Vagina (tissue), 2 donors: Measurements from ENCODE around the gene ADPRHL1. TPM values are rescaled to one million over a fixed set of nuclear protein-coding genes. Genes with fewer than 3 reads are reported as not detected.
A peak's percentile ranks its signal among the peaks of the same experiment; 100 is the strongest.
"Not testable (repeated sequence)": the region's sequence is repeated elsewhere in the genome, so short reads cannot be mapped to it uniquely, and the experiment has no call there.

Experiments
- DNase-seq, 2 donors: peaks; one replicate each; pipeline ENCODE4 v3.0.0-alpha.2; 2017; ENCODE audit errors: extremely low spot score in 2 of 2
- H3K27ac ChIP-seq: fragments of 200-600 bp; sonication (generic); one replicate; pipeline ENCODE4 v1.5.1; 2019
- H3K27me3 ChIP-seq: fragments of 200-600 bp; sonication (generic); one replicate; pipeline ENCODE4 v1.5.1; 2019
- H3K36me3 ChIP-seq, 2 donors: fragments of 200-600 bp; sonication (generic); one replicate each; pipeline ENCODE4 v1.5.1; 2017 to 2019
- H3K4me1 ChIP-seq: fragments of 200-600 bp; sonication (generic); one replicate; pipeline ENCODE4 v1.5.1; 2019
- H3K4me3 ChIP-seq, 2 donors: fragments of 200-600 bp; sonication (generic); 1 replicate in 1 of 2; 2 replicates in 1 of 2; pipeline ENCODE4 v1.5.1; 2016 to 2019
- H3K9me3 ChIP-seq: fragments of 200-600 bp; sonication (generic); one replicate; pipeline ENCODE4 v1.5.1; 2019
- CTCF ChIP-seq, 3 experiments: fragments of 450-650 bp in 2 of 3; fragments of 200-600 bp in 1 of 3; sonication (generic) in 1 of 3; IDR thresholded peaks; one replicate each; pipeline ENCODE4 v1.5.1; 2017 to 2019; ENCODE audit warnings: antibody characterized with exemption in 3 of 3, mild to moderate bottlenecking in 2 of 3, moderate library complexity in 2 of 3
- POLR2A ChIP-seq, 2 donors: fragments of 450-650 bp; IDR thresholded peaks; one replicate each; pipeline ENCODE4 v1.6.1; 2017; ENCODE audit warnings: antibody characterized with exemption in 2 of 2, mild to moderate bottlenecking in 2 of 2, moderate library complexity in 2 of 2
- POLR2AphosphoS5 ChIP-seq, 2 donors: sonication (generic); formaldehyde crosslinking; IDR thresholded peaks; one replicate each; pipeline ENCODE4 v1.9.0; 2017; ENCODE audit warnings: antibody characterized with exemption in 2 of 2, mild to moderate bottlenecking in 2 of 2, low read depth in 1 of 2; ENCODE audit not compliant: insufficient read depth in 1 of 2
- intact Hi-C: fragments of 100-400 bp; cut with DNase I; formaldehyde crosslinking; loops from one replicate; pipeline ENCODE4 v1.15.1; 2023
- total RNA-seq: library from RNA; depleted of rRNA; stranded (reverse); fragments of >200 nt; gene quantifications from one replicate; pipeline ENCODE4 v1.2.3, GENCODE V29; 2016

The ADPRHL1 gene
- total RNA-seq, 1 donor from 2014 or later, result 1.7 TPM

- TF ChIP-seq POLR2A (IDR thresholded peaks at IDR 0.05) (no peak), POLR2AphosphoS5 (IDR thresholded peaks at IDR 0.05; ENCODE audit: insufficient read depth in 1 of 2, low read depth in 1 of 2) (no peak), CTCF (IDR thresholded peaks at IDR 0.05) (no peak)
- intact Hi-C loops, result no loop called here
- DNase-seq, result no peak
- Histone ChIP-seq H3K27ac (no peak overlapping the region), H3K4me1 (no peaks in the 10 kb centered on the region), H3K9me3 (no peaks in the 10 kb centered on the region), H3K36me3 (no peaks in the 10 kb centered on the region), H3K4me3 (no peak overlapping the region), H3K27me3 (no peaks in the 10 kb centered on the region)
Measured at GRCh38 chr13:113378825-113379224, 74.5 kb downstream of the ADPRHL1 start.

- Histone ChIP-seq H3K36me3 (no peaks in the 10 kb centered on the region), H3K9me3 (no peaks in the 10 kb centered on the region), H3K27ac (no peak overlapping the region), H3K4me1 (no peaks in the 10 kb centered on the region), H3K4me3 (no peak overlapping the region), H3K27me3 (no peaks in the 10 kb centered on the region)
- no peak for DNase-seq
- intact Hi-C loops, result no loop called here
- TF ChIP-seq POLR2A (IDR thresholded peaks at IDR 0.05), result no peak
- no peak for TF ChIP-seq POLR2AphosphoS5 (IDR thresholded peaks at IDR 0.05; ENCODE audit: insufficient read depth in 1 of 2, low read depth in 1 of 2)
- no peak for TF ChIP-seq CTCF (IDR thresholded peaks at IDR 0.05)
Measured at GRCh38 chr13:113374511-113375175, 78.6 kb downstream of the ADPRHL1 start.

- no peaks in the 10 kb centered on the region for H3K4me1 ChIP-seq
- TF ChIP-seq POLR2A (IDR thresholded peaks at IDR 0.05) (no peak), POLR2AphosphoS5 (IDR thresholded peaks at IDR 0.05; ENCODE audit: insufficient read depth in 1 of 2, low read depth in 1 of 2) (no peak), CTCF (IDR thresholded peaks at IDR 0.05) (no peak)
- no peaks in the 10 kb centered on the region for H3K9me3 ChIP-seq
- no peaks in the 10 kb centered on the region for H3K36me3 ChIP-seq
- no peak overlapping the region for H3K4me3 ChIP-seq
- no peak overlapping the region for H3K27ac ChIP-seq
- DNase-seq, result peak in 1 of 2 donors; percentile 76
- intact Hi-C loops, result no loop called here
- H3K27me3 ChIP-seq, result no peaks in the 10 kb centered on the region
Measured at GRCh38 chr13:113373811-113374485, 79.3 kb downstream of the ADPRHL1 start.

GRCh38 chr13:113371701-113372100 lies 81.6 kb downstream of the ADPRHL1 start:
- H3K36me3 ChIP-seq, intact Hi-C loops, H3K9me3 ChIP-seq, DNase-seq, H3K4me3 ChIP-seq, H3K4me1 ChIP-seq, H3K27me3 ChIP-seq, H3K27ac ChIP-seq: not testable (repeated sequence)

- no peak overlapping the region for H3K4me3 ChIP-seq
- no peaks in the 10 kb centered on the region for H3K27me3 ChIP-seq
- peaks cover 4% of the 10 kb centered on the region for H3K4me1 ChIP-seq
- no peaks in the 10 kb centered on the region for H3K9me3 ChIP-seq
- intact Hi-C loops, result no loop called here
- no peaks in the 10 kb centered on the region for H3K36me3 ChIP-seq
- no peak overlapping the region for H3K27ac ChIP-seq
- TF ChIP-seq CTCF (IDR thresholded peaks at IDR 0.05) (no peak), POLR2A (IDR thresholded peaks at IDR 0.05) (no peak), POLR2AphosphoS5 (IDR thresholded peaks at IDR 0.05; ENCODE audit: insufficient read depth in 1 of 2, low read depth in 1 of 2) (no peak)
- no peak for DNase-seq
Measured at GRCh38 chr13:113371061-113371460, 82.2 kb downstream of the ADPRHL1 start.
